BJ (cell line): ENCODE results near the gene PTPRE. TPM values are rescaled to one million over a fixed set of nuclear protein-coding genes. Genes with fewer than 3 reads are reported as not detected.

ENCODE experiments used
- CTCF ChIA-PET: fragments of 350-600 bp; formaldehyde crosslinking; extraction: SDS; loops from one replicate; lab custom pipeline; 2021; ENCODE audit warnings: antibody characterized with exemption, inconsistent platforms; lab: Yijun Ruan, JAX
- POLR2A ChIA-PET: fragments of 300-600 bp; sonication (Branson Sonifier 250); formaldehyde crosslinking; extraction: SDS; loops from one replicate; lab custom pipeline; 2021; ENCODE audit warnings: antibody characterized with exemption; lab: Charles Lee
- DNase-seq: peaks from one replicate; pipeline ENCODE4 v3.0.0-alpha.2; 2011; ENCODE audit warnings: low read depth
- H3K27me3 ChIP-seq: 2 replicates; pipeline ENCODE4 v1.6.0; 2011; ENCODE audit warnings: low read length; ENCODE audit not compliant: control insufficient read depth, insufficient read depth
- H3K36me3 ChIP-seq: 2 replicates; pipeline ENCODE4 v1.5.1; 2011; ENCODE audit warnings: low read length; ENCODE audit not compliant: control insufficient read depth, insufficient read depth
- H3K4me3 ChIP-seq: 2 replicates; pipeline ENCODE4 v1.5.1; 2011; ENCODE audit warnings: low read depth, mild to moderate bottlenecking, control low read depth, low read length
- CTCF ChIP-seq: IDR thresholded peaks from 2 replicates; pipeline ENCODE4 v1.5.1; 2011; ENCODE audit warnings: low read depth, mild to moderate bottlenecking, control low read depth, inconsistent platforms, low read length, moderate library complexity; ENCODE audit not compliant: insufficient read depth
- polyA plus RNA-seq: library from polyadenylated mRNA; depleted of rRNA; stranded (reverse); fragments of >200 nt; gene quantifications from 2 replicates; pipeline ENCODE4 v1.2.3, GENCODE V29; 2011

PTPRE gene
- polyA plus RNA-seq, 1 experiment, result 0.09 TPM

- DNase-seq, result no peak
- Histone ChIP-seq H3K4me3 (no peak overlapping the region), H3K36me3 (no peaks in the 10 kb centered on the region), H3K27me3 (peaks cover 6% of the 10 kb centered on the region)
- TF ChIP-seq CTCF, result no peak
- ChIA-PET CTCF (interaction anchor here (1.5 to 7.2 kb wide), 4 partner anchors 12 to 131 kb away, joined by 4 to 137 read pairs (median 8); no protein-coding TSS in a partner anchor), POLR2A (no interaction called here)
These were observed 174.3 kb downstream of the PTPRE start for GRCh38 chr10:128081222-128081621.

- no peak for TF ChIP-seq CTCF
- H3K27me3 ChIP-seq, result peaks cover 6% of the 10 kb centered on the region
- no peaks in the 10 kb centered on the region for H3K36me3 ChIP-seq
- ChIA-PET POLR2A (interaction anchor here (0.6 kb wide), 1 partner anchor 45 kb away, joined by 14 read pairs; no protein-coding TSS in a partner anchor), CTCF (interaction anchor here (1.5 to 7.2 kb wide), 4 partner anchors 12 to 131 kb away, joined by 4 to 137 read pairs (median 8); no protein-coding TSS in a partner anchor)
- no peak for DNase-seq
- H3K4me3 ChIP-seq, result no peak overlapping the region
These were observed 174.8 kb downstream of the PTPRE start for GRCh38 chr10:128081720-128082119.

GRCh38 chr10:128083191-128083895 is 176.4 kb downstream of the PTPRE start:
- DNase-seq, result no peak
- POLR2A ChIA-PET, result no interaction called here
- CTCF ChIA-PET, result interaction anchor here (1.1 to 7.2 kb wide), 3 partner anchors 14 to 129 kb away, joined by 3 to 137 read pairs (median 5); no protein-coding TSS in a partner anchor
- H3K4me3 ChIP-seq, result no peak overlapping the region
- H3K27me3 ChIP-seq, result peaks cover 6% of the 10 kb centered on the region
- no peaks in the 10 kb centered on the region for H3K36me3 ChIP-seq
- TF ChIP-seq CTCF, result no peak

- no peaks in the 10 kb centered on the region for H3K36me3 ChIP-seq
- H3K27me3 ChIP-seq, result peaks cover 5% of the 10 kb centered on the region
- no peak overlapping the region for H3K4me3 ChIP-seq
- ChIA-PET POLR2A (no interaction called here), CTCF (interaction anchor here (1.1 to 7.2 kb wide), 3 partner anchors 15 to 128 kb away, joined by 3 to 137 read pairs (median 5); no protein-coding TSS in a partner anchor)
- no peak for TF ChIP-seq CTCF
- no peak for DNase-seq
These were observed 177.5 kb downstream of the PTPRE start for GRCh38 chr10:128084364-128084763.

- CTCF ChIA-PET, result interaction anchor here (7.2 kb wide), 1 partner anchor 67 kb away, joined by 137 read pairs; no protein-coding TSS in a partner anchor
- DNase-seq, result no peak
- POLR2A ChIA-PET, result no interaction called here
These were observed 178.1 kb downstream of the PTPRE start for GRCh38 chr10:128084991-128085390.

More at GRCh38 chr10:128084991-128085390, 178.1 kb downstream of the PTPRE start:
- no peak for TF ChIP-seq CTCF
- no peak overlapping the region for H3K4me3 ChIP-seq
- H3K36me3 ChIP-seq, result no peaks in the 10 kb centered on the region
- peaks cover 5% of the 10 kb centered on the region for H3K27me3 ChIP-seq
